GM21447 (cell line): ENCODE measurements around the gene NAA15.
"Not testable (repeated sequence)": the region's sequence is repeated elsewhere in the genome, so short reads cannot be mapped to it uniquely, and the experiment has no call there.

Experiments
- ATAC-seq: cut with Tn5 transposase; IDR thresholded peaks from one replicate; pipeline ENCODE4 v1.9.1; 2021; ENCODE audit not compliant: unreplicated experiment

NAA15 gene

DNA sequence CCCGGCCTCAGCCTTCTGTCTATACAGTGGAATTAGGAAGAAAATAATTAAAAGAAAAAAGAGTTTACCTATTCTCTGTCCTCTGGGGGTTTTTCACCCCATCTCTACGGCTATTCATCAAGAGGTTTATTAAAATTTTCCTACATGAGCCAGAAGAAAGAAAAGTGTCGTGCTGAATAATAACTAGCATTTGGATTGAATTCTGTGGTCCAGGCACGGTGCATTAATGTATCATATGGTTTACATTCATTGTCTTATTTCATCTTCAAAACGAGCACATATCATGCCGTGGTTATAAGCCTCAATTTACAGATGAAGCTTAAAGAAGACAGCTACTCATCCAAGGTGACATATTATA lies 5.4 kb upstream of the NAA15 start:
- ATAC-seq: no peak

DNA sequence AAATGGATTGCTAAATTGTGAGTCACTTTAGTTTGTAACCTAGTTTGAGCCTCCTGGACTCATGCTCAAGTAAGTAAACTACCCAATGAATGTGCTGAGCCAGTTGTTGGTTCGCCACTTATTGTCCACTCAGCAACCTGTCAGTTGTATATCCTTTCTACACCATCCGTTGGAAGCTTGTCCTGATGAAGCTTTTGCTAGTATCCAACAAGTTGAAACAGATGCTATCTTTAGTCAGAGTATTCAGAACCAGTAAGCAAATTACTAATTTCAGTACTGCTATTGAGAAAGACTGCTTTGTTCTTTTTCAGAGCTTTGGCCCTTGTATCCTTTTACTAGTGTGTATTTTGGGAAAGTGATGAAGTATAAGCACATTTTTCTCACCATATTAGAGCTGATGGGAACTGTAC lies 4.3 kb upstream of the NAA15 start:
- no peak for ATAC-seq

DNA sequence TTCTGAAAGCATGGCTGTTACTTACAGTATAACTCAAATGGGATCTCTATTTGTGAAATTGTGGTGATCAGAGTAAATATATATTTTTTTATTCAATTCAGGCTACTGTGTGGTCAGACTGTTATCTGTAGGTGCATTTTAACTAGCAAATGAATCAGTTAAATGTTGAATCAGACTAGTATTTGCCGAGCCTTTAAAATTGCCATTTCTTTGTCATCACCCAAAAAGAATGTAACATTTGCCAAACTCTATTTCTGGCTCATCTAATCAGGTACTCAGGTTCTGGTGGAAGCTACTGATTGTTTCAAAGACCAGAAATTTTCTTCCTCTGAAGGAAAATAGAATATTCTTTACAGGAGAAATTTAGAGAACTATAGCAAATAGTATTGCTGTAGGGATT lies 1.8 kb upstream of the NAA15 start:
- ATAC-seq: no peak

- peak; percentile 8 for ATAC-seq
Measured at GRCh38 chr4:139300431-139301112, 733 bp upstream of the NAA15 start.

DNA sequence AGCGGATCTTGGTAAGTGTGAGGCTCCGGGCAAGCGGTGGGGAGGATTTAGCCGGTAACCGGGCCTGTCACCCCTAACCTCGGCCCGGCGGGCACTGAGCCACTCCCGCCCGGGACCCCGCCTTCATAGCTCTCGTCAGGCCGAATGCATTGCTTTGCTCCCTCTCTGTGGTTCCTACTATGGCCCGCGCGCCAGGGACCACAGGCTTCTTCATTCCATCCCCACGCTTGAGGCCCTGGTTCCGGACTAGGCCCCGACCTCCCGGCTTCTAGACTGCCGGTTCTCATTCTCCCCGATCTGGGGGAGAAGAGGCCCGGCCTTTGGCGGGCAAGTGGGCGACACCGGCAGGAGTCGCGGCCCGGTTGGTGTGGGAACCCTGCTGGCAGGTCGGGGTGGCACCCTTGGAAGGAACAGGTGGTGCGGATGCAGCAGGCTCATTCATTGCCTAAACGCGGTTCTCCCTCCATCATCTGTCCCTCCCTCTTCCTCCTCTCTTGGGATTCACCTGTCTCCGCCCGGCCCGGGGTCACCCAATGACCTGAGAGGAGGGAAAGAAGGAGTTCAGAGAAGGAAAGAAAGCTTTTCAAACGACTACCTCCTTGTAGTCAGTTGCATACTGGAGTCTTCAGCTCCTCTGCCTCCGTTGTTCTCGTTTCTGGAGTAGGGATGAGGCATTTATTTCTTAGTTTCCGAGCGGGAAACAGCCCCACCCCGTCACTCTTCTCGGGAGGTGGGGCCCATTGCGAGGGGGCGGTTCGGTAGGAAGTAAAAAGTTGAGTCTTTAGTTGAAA lies 711 bp downstream of the NAA15 start, which contains the start of gene NDUFC1:
NDUFC1 (minus strand) TSS at position 657 of the 791 bp plus-strand sequence. CDS start 6,679 bp downstream, outside the sequence.
- peak; percentile 46 for ATAC-seq

DNA sequence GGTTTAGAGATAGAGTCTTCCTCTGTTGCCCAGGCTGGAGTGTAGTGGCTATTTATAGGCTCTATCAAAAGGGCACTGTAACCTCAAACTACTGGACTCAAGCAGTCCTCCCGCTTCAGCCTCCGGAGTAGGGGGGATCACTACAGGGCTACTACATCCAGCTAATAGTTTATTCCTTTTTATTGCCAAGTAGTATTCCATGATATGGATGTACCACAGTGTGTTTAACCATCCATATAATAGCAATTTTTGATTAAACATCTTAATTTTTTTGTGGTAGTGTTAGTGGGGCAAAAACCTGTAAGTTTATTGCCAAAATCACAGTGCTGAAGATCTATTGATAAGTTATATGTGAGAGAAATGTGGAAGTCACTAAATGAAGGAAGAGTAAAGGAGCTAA lies 3.6 kb downstream of the NAA15 start:
- no peak for ATAC-seq

DNA sequence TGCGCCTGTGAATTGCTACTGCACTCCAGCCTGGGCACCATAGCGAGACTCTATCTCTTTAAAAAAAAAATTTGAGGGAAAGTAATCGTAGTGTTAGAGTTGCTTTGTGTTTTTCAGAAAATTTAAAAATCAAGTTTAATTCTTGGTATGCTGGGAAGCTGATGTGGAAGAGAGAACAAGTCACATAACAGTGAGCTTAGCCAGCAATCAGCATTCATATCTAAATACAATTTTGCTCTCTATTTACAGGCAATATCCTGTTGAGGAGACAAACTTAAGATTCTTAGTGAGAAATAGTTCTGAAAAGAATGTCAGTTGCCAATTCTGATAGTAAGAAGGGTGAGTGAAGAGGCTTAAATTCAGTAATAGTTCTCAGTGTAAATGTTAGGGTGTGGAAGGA lies 10.6 kb downstream of the NAA15 start:
- no peak for ATAC-seq

DNA sequence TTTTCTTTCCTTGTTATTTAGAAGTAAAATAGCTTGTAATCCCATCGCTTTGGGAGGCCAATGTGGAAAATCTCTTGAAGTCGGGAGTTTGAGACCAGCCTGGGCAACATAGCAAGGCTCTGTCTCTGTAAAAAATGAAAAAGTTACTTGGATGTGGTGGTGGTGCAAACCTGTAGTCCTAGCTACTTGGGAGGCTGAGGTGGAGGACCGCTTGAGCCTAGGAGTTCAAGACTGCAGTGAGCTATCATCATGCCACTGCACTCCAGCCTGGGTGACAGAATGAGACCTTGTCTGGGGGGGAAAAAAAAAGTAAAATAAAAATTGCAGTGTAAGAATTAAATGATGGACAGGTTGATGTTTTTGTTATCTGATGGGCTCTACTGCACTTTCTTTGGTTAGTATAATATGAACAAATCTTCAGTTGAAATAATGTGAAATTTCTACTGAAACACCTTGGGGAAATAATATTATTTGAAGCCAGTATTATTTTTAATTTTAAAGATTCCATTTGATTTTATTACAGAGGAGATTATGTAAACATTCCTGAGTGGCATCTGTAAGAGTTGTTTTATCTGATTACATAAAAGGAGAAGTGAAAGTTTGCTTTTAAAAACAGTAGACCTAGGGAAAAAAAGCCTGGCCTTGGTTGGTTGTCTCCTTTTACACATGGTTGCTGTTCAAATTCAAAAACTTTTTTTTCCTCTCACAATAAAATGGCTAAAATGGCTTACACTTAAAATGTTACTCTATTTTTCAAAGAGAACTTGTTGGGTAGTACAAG lies 11.4 kb downstream of the NAA15 start:
- ATAC-seq: no peak

DNA sequence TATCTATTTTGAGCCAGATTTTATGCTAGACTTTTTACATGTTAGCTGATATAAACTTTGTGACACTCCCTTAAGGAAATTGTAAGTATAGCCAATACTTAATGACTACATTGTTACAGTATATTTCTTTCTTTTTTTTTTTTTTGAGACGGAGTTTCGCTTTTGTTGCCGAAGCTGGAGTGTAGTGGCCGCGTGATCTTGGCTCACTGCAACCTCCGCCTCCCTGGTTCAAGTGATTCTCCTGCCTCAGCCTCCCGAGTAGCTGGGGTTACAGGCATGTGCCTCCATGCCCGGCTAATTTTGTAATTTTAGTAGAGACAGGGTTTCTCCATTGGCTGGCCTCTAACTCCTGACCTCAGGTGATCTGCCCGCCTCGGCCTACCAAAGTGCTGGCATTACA lies 12.1 kb downstream of the NAA15 start:
- ATAC-seq: not testable (repeated sequence)

DNA sequence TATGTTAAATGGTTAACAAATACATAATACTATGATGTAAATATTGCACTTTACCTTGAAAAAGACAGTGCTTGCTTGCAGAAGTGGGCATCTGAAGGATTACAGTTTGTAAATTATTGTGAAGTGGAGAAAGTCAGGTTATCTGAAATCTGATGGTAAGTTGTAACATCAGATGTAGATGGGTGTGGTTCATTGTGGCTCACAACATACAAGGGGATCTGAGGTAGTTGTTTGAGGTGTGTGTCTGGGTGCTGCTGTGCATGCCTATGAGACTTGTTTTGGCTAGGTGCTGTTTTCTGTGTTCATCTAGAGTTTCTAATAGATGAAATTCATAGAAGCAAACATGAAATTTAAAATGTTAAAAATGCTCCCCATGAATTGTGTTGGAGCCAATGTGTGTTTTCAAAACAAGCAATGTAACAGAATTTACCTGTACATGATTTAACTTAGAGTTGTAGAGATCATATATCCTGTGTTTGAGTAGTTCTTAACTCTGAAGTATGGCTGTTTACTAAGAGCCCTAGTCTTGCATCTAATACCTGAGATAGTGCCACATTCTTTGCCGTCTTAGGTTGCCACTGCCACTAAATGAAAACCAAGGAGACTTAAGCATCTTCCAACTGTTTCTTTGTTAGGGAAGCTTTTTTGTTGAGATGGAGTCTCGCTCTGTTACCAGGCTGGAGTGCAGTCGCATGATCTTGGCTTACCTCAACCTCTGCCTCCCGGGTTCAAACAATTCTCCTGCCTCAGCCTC lies 12.9 kb downstream of the NAA15 start:
- no peak for ATAC-seq

DNA sequence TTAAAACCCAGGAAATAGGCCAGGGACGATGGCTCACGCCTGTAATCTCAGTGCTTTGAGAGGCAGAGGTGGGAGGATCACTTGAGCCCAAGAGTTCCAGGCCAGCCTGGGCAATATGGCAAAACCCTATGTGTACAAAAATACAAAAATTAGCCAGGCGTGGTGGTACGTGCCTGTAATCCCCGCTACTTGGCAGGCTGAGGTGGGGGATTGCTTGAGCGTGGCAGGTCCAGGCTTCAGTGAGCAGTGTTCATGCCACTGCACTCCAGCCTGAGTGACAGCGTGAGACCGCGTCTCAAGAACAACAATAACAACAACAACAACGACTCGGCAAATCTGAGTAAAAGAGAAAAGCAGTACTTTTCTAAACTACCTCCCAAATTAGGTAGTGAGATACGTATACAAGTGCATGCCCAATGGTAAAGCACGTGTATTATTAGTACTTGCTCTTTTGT lies 13.9 kb downstream of the NAA15 start:
- ATAC-seq: peak; percentile 67

- ATAC-seq: no peak
Measured at GRCh38 chr4:139316733-139317132, 15.4 kb downstream of the NAA15 start.

DNA sequence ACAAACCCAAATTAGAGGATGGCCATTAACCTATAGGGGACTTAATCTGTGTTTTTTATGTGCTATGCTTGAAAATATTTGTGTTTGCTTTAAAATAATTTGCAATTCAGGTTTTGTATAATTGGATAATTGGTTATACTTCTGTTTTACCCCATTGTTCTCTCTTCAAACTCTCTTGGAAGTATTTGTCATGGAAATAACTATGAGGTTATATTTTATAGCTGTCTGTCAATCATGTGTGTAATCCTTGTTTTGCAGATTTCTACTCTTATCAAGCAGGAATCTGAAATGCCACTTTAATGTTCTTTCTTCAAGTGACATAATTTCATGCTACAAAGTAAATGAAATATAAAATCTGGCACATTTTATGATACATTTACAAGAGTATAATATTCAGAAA lies 16.3 kb downstream of the NAA15 start:
- no peak for ATAC-seq

DNA sequence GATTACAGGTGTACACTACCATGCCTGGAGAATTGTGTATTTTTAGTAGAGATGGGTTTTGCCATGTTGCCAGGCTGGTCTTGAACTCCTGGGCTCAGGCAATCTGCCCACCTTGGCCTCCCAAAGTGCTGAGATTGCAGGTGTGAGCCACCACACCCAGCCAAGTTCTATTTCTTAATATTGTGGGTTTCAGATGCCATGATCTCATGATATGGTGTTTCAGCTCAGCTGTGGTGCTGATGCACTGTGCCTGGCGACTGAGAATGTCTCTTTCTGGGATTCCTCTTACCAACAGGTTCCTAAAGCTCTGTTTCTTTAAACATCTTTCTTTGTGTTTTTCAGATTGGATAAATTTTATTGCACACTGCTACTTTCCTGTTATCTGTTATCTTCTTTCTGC lies 18.3 kb downstream of the NAA15 start:
- no peak for ATAC-seq

DNA sequence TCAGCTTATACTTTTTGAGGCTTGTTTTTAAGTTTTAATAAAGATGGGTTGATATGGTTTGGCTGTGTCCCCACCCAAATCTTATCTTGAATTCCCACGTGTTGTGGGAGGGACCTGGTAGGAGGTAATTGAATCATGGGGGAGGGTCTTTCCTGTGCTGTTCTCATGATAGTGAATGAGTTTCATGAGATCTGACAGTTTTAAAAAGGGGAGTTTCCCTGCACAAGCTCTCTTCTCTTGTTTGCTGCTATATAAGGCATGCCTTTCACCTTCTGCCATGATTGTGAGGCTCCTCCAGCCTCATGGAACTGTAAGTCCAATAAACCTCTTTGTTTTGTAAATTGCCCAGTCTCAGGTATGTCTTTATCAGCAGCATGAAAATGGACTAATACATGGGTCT lies 20.8 kb downstream of the NAA15 start:
- ATAC-seq: not testable (repeated sequence)

GRCh38 chr4:139322541-139322940 lies 21.2 kb downstream of the NAA15 start:
- not testable (repeated sequence) for ATAC-seq

DNA sequence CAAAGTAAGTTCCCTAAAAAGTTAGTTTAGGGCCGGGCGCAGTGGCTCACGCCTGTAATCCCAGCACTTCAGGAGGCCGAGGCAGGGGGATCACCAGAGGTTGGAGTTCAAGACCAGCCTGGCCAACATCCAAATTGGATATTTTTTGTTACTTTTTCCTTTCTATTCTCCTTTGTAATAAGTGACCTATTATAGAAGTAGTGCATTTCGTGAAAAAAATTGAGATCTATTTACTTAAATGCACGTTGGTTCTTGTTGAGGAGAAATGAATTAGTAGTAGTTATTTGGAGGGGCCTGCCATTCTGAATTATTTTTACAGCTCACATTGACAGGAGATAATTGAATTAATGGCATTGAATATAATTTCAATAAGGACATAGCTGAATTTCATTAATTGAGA lies 23.3 kb downstream of the NAA15 start:
- ATAC-seq: no peak

DNA sequence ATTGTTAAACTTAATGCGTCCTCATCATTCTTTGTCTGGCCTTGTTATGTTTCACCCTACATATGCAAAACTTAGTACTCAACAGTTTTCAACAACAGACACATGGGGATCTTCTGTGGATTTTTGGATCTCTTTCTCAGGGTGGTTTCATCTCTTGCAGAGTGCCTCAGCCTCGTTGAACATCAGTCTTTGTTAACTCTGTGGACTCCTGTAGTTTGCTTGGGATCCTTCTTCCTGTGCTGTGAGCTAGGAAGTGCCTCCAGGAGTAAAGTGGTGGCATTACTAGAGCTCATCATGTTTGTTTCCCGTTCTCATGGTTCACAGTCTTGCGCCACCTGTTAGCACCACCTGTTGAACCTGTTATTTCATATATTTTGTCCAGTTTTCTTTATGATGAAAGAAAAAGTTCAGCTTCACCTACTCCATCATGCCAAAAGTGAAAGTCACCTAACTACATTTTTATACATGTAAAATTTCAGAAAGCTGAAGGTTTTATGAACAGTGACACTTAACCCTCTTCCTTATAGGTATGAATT lies 28.4 kb downstream of the NAA15 start:
- ATAC-seq: no peak

DNA sequence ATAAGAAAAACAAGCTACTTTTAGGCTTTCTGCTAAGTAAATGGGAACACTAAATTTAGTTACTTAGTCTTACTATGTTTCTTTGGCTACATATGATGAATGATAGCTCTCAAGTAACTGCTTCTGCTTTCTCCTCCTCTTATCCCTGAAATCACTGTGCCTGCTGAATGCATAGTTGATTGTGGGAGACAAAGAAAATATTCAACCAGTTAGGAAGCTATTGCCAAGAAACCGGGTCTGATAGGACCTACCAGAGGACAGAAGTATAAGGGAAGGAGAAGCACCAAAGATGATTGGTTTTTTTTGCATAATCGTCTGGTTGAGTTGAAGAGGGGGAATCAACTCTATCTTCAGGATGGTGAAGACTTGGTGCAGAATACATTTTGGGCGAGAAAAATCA lies 29.0 kb downstream of the NAA15 start:
- no peak for ATAC-seq

GRCh38 chr4:139331185-139331584 lies 29.9 kb downstream of the NAA15 start:
- ATAC-seq: no peak

DNA sequence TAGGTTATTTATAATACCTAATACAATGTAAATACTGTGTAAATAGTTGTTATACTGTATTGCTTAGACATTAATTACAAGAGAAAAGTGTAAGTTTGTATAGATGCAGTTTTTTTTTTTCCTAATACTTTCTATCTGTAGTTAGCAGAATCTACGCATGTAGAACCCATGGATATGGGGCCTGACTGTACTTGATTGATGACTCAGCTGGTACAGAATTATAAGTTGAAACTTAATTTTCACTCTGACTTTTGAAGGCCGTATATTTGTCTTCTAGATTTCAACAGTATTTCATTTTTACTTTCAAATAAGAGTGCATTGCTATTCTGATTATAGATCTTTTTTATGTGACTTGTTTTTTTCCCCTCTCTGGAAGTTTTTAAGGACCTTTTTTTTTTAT lies 31.7 kb downstream of the NAA15 start:
- no peak for ATAC-seq
